Measurements from ENCODE around the gene SENP2.

- TF ChIP-seq, protein P1, sequence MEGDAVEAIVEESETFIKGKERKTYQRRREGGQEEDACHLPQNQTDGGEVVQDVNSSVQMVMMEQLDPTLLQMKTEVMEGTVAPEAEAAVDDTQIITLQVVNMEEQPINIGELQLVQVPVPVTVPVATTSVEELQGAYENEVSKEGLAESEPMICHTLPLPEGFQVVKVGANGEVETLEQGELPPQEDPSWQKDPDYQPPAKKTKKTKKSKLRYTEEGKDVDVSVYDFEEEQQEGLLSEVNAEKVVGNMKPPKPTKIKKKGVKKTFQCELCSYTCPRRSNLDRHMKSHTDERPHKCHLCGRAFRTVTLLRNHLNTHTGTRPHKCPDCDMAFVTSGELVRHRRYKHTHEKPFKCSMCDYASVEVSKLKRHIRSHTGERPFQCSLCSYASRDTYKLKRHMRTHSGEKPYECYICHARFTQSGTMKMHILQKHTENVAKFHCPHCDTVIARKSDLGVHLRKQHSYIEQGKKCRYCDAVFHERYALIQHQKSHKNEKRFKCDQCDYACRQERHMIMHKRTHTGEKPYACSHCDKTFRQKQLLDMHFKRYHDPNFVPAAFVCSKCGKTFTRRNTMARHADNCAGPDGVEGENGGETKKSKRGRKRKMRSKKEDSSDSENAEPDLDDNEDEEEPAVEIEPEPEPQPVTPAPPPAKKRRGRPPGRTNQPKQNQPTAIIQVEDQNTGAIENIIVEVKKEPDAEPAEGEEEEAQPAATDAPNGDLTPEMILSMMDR (IDR thresholded peaks at IDR 0.05; ENCODE audit: low read depth, low read length, missing input control): no peak
- TF ChIP-seq RAD21 (IDR thresholded peaks at IDR 0.05): no peak
- TF ChIP-seq HNF4A (conservative IDR thresholded peaks at IDR 0.05): no peak
- TF ChIP-seq, protein P2, sequence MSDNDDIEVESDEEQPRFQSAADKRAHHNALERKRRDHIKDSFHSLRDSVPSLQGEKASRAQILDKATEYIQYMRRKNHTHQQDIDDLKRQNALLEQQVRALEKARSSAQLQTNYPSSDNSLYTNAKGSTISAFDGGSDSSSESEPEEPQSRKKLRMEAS (IDR thresholded peaks at IDR 0.05): no peak
- no peak for TF ChIP-seq TAF1 (conservative IDR thresholded peaks at IDR 0.05)
- TF ChIP-seq SP1 (IDR thresholded peaks at IDR 0.05): no peak
Measured at GRCh38 chr3:185647880-185648210, 61.8 kb downstream of the SENP2 start.
